ENCODE measurements around the gene SEC14L5.
"Not testable (repeated sequence)": the region's sequence is repeated elsewhere in the genome, so short reads cannot be mapped to it uniquely, and the experiment has no call there.

SEC14L5 gene

GRCh38 chr16:4931381-4931780 is 26.7 kb upstream of the SEC14L5 start:
- no peak for DNase-seq

GRCh38 chr16:4933433-4933832 is 24.7 kb upstream of the SEC14L5 start:
- no peak for DNase-seq

GRCh38 chr16:4933871-4934395 is 24.2 kb upstream of the SEC14L5 start:
- no peak for DNase-seq

GRCh38 chr16:4934591-4934990 is 23.5 kb upstream of the SEC14L5 start:
- no peak for DNase-seq

GRCh38 chr16:4935241-4935855 is 22.8 kb upstream of the SEC14L5 start:
- DNase-seq = no peak

- peak; percentile 32 for DNase-seq
These were observed 21.7 kb upstream of the SEC14L5 start for GRCh38 chr16:4936181-4936990.

GRCh38 chr16:4936991-4937781 is 20.9 kb upstream of the SEC14L5 start, which contains the start of gene PPL:
TSS of gene PPL (minus strand) at chr16:4937148. CDS start at chr16:4937045, 103 bp downstream.
- no peak for DNase-seq

GRCh38 chr16:4937782-4938682 is 20.1 kb upstream of the SEC14L5 start:
- no peak for DNase-seq

GRCh38 chr16:4938683-4939030 is 19.5 kb upstream of the SEC14L5 start:
- no peak for DNase-seq

GRCh38 chr16:4940719-4941118 is 17.4 kb upstream of the SEC14L5 start:
- DNase-seq = no peak

GRCh38 chr16:4942481-4942880 is 15.6 kb upstream of the SEC14L5 start:
- DNase-seq = no peak

- peak; percentile 47 for DNase-seq
These were observed 13.5 kb upstream of the SEC14L5 start for GRCh38 chr16:4944333-4945281.

- no peak for DNase-seq
These were observed 12.3 kb upstream of the SEC14L5 start for GRCh38 chr16:4945560-4946502.

- DNase-seq = no peak
These were observed 11.2 kb upstream of the SEC14L5 start for GRCh38 chr16:4946917-4947316.

- peak; percentile 24 for DNase-seq
These were observed 10.2 kb upstream of the SEC14L5 start for GRCh38 chr16:4947722-4948503.

GRCh38 chr16:4948903-4949766 is 9.0 kb upstream of the SEC14L5 start:
- DNase-seq = no peak

GRCh38 chr16:4949986-4950385 is 8.1 kb upstream of the SEC14L5 start:
- no peak for DNase-seq

- DNase-seq = not testable (repeated sequence)
These were observed 6.5 kb upstream of the SEC14L5 start for GRCh38 chr16:4951583-4951982.
